GM23338 (cell line): ENCODE measurements around the gene WIPF3.

Experiments
- CREB1 ChIP-seq: fragments of 250-450 bp; sonication (Bioruptor Pico); IDR thresholded peaks from 2 replicates; pipeline ENCODE4 v1.5.0; 2020; ENCODE audit warnings: low read depth, mild to moderate bottlenecking, moderate library complexity
- CTCF ChIP-seq, 2 experiments: fragments of 200-600 bp in 1 of 2; sonication (generic) in 1 of 2; conservative IDR thresholded peaks; 2 replicates each; pipeline versions ENCODE4 v1.5.1 to v1.6.1; 2016 to 2017; ENCODE audit warnings: antibody characterized with exemption in 2 of 2, low read depth in 2 of 2, mild to moderate bottlenecking in 2 of 2, moderate library complexity in 1 of 2
- EZH2 ChIP-seq: fragments of 200-600 bp; sonication (generic); IDR thresholded peaks from one replicate; pipeline ENCODE4 v1.8.0; 2017; ENCODE audit warnings: antibody characterized with exemption, mild to moderate bottlenecking, low read depth; ENCODE audit not compliant: unreplicated experiment
- EZH2phosphoT487 ChIP-seq: fragments of 200-600 bp; sonication (generic); IDR thresholded peaks from one replicate; pipeline ENCODE4 v1.8.1; 2018; ENCODE audit warnings: antibody characterized with exemption; ENCODE audit not compliant: unreplicated experiment
- JUNB ChIP-seq: IDR thresholded peaks from one replicate; pipeline ENCODE4 v1.6.1; 2016; ENCODE audit warnings: antibody characterized with exemption; ENCODE audit not compliant: unreplicated experiment
- POLR2AphosphoS5 ChIP-seq: IDR thresholded peaks from 2 replicates; pipeline ENCODE4 v1.6.1; 2016; ENCODE audit warnings: antibody characterized with exemption, low read depth
- REST ChIP-seq: IDR thresholded peaks from one replicate; pipeline ENCODE4 v1.6.1; 2018; ENCODE audit warnings: antibody characterized with exemption; ENCODE audit not compliant: unreplicated experiment

- TF ChIP-seq CTCF (conservative IDR thresholded peaks at IDR 0.05; ENCODE audit: low read depth in 2 of 2) (no peak), EZH2phosphoT487 (no peak), EZH2 (no peak), POLR2AphosphoS5 (no peak), JUNB (no peak), CREB1 (CRISPR knock-in tag) (no peak), REST (no peak)
These were observed 27.6 kb downstream of the WIPF3 start for GRCh38 chr7:29833929-29834328.
